Stomach smooth muscle (tissue), 2 donors: ENCODE measurements around the gene TFB2M.

ENCODE experiments used
- H3K27ac ChIP-seq: one replicate; pipeline ENCODE4 v1.7.0; 2013; ENCODE audit warnings: mild to moderate bottlenecking, low read length, inconsistent platforms
- H3K27me3 ChIP-seq, 2 donors: one replicate each; pipeline ENCODE4 v1.7.0; 2013; ENCODE audit warnings: low read length in 2 of 2; ENCODE audit not compliant: insufficient read depth in 2 of 2, control insufficient read depth in 1 of 2
- H3K36me3 ChIP-seq, 2 donors: one replicate each; pipeline ENCODE4 v1.7.0; 2013; ENCODE audit warnings: low read length in 2 of 2; ENCODE audit not compliant: control insufficient read depth in 2 of 2, insufficient read depth in 2 of 2
- H3K4me1 ChIP-seq: one replicate; pipeline ENCODE4 v1.7.0; 2013; ENCODE audit warnings: low read length; ENCODE audit not compliant: control insufficient read depth, insufficient read depth
- H3K4me3 ChIP-seq, 2 donors: one replicate each; pipeline ENCODE4 v1.7.0; 2013; ENCODE audit warnings: low read length in 2 of 2
- H3K9ac ChIP-seq, 2 donors: one replicate each; pipeline ENCODE4 v1.7.0; 2013; ENCODE audit warnings: low read length in 2 of 2, mild to moderate bottlenecking in 1 of 2
- H3K9me3 ChIP-seq, 2 donors: one replicate each; pipeline ENCODE4 v1.7.0; 2013; ENCODE audit warnings: low read length in 2 of 2; ENCODE audit not compliant: control insufficient read depth in 2 of 2
- donor health status: healthy.
- donor health status: Pancreatic carcinoma.

The TFB2M gene

GRCh38 chr1:246583056-246583440 is 17.0 kb upstream of the TFB2M start:
- Histone ChIP-seq H3K4me1 (peaks cover 16% of the 10 kb centered on the region), H3K9ac (no peak overlapping the region), H3K27me3 (no peaks in the 10 kb centered on the region), H3K9me3 (no peaks in the 10 kb centered on the region), H3K36me3 (no peaks in the 10 kb centered on the region), H3K27ac (peak overlapping the region; percentile 7), H3K4me3 (no peak overlapping the region)

- peaks cover 16% of the 10 kb centered on the region for H3K4me1 ChIP-seq
- H3K36me3 ChIP-seq: no peaks in the 10 kb centered on the region
- peak overlapping the region; percentile 7 for H3K27ac ChIP-seq
- H3K27me3 ChIP-seq: no peaks in the 10 kb centered on the region
- no peak overlapping the region for H3K9ac ChIP-seq
- no peak overlapping the region for H3K4me3 ChIP-seq
- H3K9me3 ChIP-seq: no peaks in the 10 kb centered on the region
Observed at GRCh38 chr1:246582301-246583055, 16.4 kb upstream of the TFB2M start.

- H3K9me3 ChIP-seq: no peaks in the 10 kb centered on the region
- no peak overlapping the region for H3K9ac ChIP-seq
- no peaks in the 10 kb centered on the region for H3K27me3 ChIP-seq
- H3K4me1 ChIP-seq: peaks cover 16% of the 10 kb centered on the region
- peak overlapping the region; percentile 56 for H3K27ac ChIP-seq
- H3K4me3 ChIP-seq: no peak overlapping the region
- H3K36me3 ChIP-seq: no peaks in the 10 kb centered on the region
Observed at GRCh38 chr1:246580497-246581370, 14.7 kb upstream of the TFB2M start.

GRCh38 chr1:246579818-246580217 is 13.8 kb upstream of the TFB2M start:
- H3K9me3 ChIP-seq: no peaks in the 10 kb centered on the region
- no peak overlapping the region for H3K9ac ChIP-seq
- H3K4me3 ChIP-seq: no peak overlapping the region
- no peaks in the 10 kb centered on the region for H3K36me3 ChIP-seq
- H3K4me1 ChIP-seq: peaks cover 14% of the 10 kb centered on the region
- H3K27ac ChIP-seq: no peak overlapping the region
- H3K27me3 ChIP-seq: no peaks in the 10 kb centered on the region

- Histone ChIP-seq H3K27me3 (no peaks in the 10 kb centered on the region), H3K4me1 (peaks cover 9% of the 10 kb centered on the region), H3K27ac (no peak overlapping the region), H3K4me3 (no peak overlapping the region), H3K9ac (no peak overlapping the region), H3K9me3 (no peaks in the 10 kb centered on the region), H3K36me3 (no peaks in the 10 kb centered on the region)
Observed at GRCh38 chr1:246577720-246578106, 11.7 kb upstream of the TFB2M start.

- Histone ChIP-seq H3K27ac (no peak overlapping the region), H3K9ac (no peak overlapping the region)
Observed at GRCh38 chr1:246577082-246577719, 11.1 kb upstream of the TFB2M start.

GRCh38 chr1:246576709-246577032 is 10.6 kb upstream of the TFB2M start:
- no peaks in the 10 kb centered on the region for H3K27me3 ChIP-seq
- H3K4me1 ChIP-seq: peaks cover 9% of the 10 kb centered on the region

More at GRCh38 chr1:246577082-246577719, 11.1 kb upstream of the TFB2M start:
- Histone ChIP-seq H3K27me3 (no peaks in the 10 kb centered on the region), H3K4me1 (peaks cover 9% of the 10 kb centered on the region), H3K36me3 (no peaks in the 10 kb centered on the region), H3K9me3 (no peaks in the 10 kb centered on the region), H3K4me3 (no peak overlapping the region)

GRCh38 chr1:246573491-246573890 is 7.4 kb upstream of the TFB2M start:
- peaks cover 5% of the 10 kb centered on the region for H3K4me1 ChIP-seq
- H3K27me3 ChIP-seq: no peaks in the 10 kb centered on the region
- H3K36me3 ChIP-seq: no peaks in the 10 kb centered on the region
- no peak overlapping the region for H3K27ac ChIP-seq
- no peak overlapping the region for H3K9ac ChIP-seq
- H3K4me3 ChIP-seq: no peak overlapping the region
- H3K9me3 ChIP-seq: no peaks in the 10 kb centered on the region

More at GRCh38 chr1:246576709-246577032, 10.6 kb upstream of the TFB2M start:
- Histone ChIP-seq H3K27ac (no peak overlapping the region), H3K9me3 (no peaks in the 10 kb centered on the region), H3K36me3 (no peaks in the 10 kb centered on the region), H3K9ac (no peak overlapping the region), H3K4me3 (no peak overlapping the region)

- Histone ChIP-seq H3K27ac (no peak overlapping the region), H3K9ac (no peak overlapping the region), H3K9me3 (no peaks in the 10 kb centered on the region), H3K4me3 (no peak overlapping the region), H3K4me1 (peaks cover 3% of the 10 kb centered on the region), H3K36me3 (no peaks in the 10 kb centered on the region), H3K27me3 (no peaks in the 10 kb centered on the region)
Observed at GRCh38 chr1:246572785-246573184, 6.7 kb upstream of the TFB2M start.

- Histone ChIP-seq H3K27ac (no peak overlapping the region), H3K9me3 (no peaks in the 10 kb centered on the region), H3K4me1 (peaks cover 3% of the 10 kb centered on the region), H3K27me3 (no peaks in the 10 kb centered on the region), H3K9ac (no peak overlapping the region), H3K36me3 (no peaks in the 10 kb centered on the region), H3K4me3 (no peak overlapping the region)
Observed at GRCh38 chr1:246571953-246572352, 5.9 kb upstream of the TFB2M start.
